Gastroesophageal sphincter (tissue), 3 donors: ENCODE results near the gene NEK1.

ENCODE experiments used
- CTCF ChIP-seq, 4 experiments: fragments of 200-600 bp in 2 of 4; fragments of 450-650 bp in 2 of 4; sonication (generic) in 1 of 4; IDR thresholded peaks; one replicate each; pipeline ENCODE4 v1.5.1; 2017 to 2019; ENCODE audit warnings: antibody characterized with exemption in 4 of 4, mild to moderate bottlenecking in 2 of 4, moderate library complexity in 2 of 4
- EP300 ChIP-seq: sonication (generic); formaldehyde crosslinking; IDR thresholded peaks from one replicate; pipeline ENCODE4 v1.6.1; 2017; ENCODE audit warnings: antibody characterized with exemption, mild to moderate bottlenecking
- POLR2A ChIP-seq, 2 donors: fragments of 450-650 bp; IDR thresholded peaks; one replicate each; pipeline ENCODE4 v1.6.1; 2017; ENCODE audit warnings: antibody characterized with exemption in 2 of 2, mild to moderate bottlenecking in 2 of 2, moderate library complexity in 1 of 2

- TF ChIP-seq CTCF (IDR thresholded peaks at IDR 0.05), result no peak
- no peak for TF ChIP-seq POLR2A (IDR thresholded peaks at IDR 0.05)
- no peak for TF ChIP-seq EP300
Measured at GRCh38 chr4:169582706-169583105, 29.7 kb downstream of the NEK1 start.
